Measurements from ENCODE around the gene TBC1D22A.

TBC1D22A gene

DNA sequence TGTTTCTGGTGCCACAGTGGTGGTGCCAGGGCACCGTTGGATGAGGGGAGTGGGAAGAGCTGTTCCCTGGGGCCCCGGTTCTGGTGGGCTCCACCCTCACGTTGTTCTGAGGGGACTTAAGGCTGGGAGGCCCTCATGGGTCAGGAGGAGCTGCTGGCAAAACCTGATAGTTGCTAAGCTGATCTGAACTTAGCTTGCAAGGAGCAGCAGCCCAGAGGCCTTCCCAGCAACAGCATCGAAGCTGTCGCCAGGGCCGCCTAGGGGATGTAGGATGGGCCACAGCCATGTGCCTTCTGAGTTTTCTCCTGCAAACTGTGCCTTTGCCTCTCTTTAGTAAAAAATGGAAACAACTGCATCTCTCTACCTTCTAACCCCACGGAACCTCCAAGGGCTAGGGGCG lies 240.2 kb downstream of the TBC1D22A start:
- no peak for DNase-seq

DNA sequence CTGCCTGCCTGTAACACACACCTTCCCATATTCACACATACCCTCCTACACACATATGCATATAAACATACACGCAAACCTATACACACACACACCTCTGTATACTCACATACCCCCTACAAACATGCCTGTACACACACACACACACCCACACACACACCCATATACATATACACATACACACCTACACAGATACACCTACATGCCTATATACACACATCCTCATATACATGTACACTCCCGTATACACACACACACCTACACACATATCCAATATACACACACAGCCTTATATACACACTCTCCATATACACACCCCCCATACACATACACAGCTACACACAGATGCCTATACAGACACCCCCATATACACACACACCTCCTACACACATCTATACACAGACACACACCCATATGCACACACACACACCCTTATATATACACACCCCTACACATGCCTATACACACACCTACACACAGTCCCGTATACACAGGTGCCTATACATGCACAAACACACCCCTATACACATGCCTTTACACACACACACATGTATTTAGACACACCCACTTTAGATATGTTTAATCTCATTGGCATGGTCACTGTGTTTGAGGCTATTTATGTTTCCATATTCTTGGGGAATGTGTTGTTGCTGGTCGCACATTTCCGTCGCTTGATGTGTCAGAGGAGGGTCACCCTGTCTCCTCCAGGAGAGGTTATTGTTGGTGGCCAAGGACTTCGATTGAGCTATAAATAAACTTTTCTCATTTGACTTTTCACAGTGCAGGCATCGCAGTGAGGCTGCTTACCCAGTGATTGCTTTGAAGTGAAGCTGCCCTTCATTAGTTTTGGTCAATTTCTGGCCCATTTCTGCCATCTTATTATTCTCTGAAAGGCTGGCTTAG lies 243.3 kb downstream of the TBC1D22A start:
- no peak for DNase-seq

DNA sequence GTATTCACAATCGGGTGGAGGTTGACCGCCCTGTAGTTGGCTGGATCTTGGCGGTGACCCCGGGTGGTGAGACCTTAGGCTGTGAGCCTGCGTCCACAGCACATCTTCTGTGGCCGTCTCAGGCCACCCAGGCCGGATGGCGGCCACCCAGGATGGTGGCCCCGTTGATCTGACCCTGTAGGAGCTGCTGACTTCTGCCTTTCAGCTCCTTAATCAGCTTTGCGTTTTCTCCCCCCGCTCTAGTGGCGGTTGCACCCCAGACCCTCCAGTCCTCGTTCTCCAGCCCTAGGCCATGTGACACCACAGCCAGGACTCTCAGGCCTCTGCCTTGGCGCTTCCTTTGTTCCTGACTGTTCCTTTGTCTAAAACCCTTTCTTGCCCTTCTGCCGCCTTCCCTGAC lies 244.0 kb downstream of the TBC1D22A start:
- no peak for DNase-seq

DNA sequence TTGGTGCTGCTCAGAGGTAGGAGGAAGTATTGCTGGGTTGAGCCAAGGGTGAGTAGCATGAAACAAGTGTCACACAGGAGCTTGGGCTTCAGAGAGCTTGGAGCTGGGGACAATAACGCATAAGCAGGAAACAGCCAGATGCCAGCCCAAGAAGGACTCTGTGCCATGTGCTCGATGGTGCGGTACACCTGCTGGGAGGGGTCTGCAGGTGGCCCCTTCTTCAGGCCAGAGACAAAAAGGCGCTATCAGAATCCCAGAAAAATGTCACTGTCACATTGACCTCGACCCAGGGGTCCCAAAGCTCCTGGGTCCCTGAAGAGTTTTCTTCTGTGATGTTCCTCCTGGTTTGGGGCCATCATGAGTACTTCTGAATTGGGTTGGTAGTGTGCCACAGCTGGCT lies 244.4 kb downstream of the TBC1D22A start:
- no peak for DNase-seq

DNA sequence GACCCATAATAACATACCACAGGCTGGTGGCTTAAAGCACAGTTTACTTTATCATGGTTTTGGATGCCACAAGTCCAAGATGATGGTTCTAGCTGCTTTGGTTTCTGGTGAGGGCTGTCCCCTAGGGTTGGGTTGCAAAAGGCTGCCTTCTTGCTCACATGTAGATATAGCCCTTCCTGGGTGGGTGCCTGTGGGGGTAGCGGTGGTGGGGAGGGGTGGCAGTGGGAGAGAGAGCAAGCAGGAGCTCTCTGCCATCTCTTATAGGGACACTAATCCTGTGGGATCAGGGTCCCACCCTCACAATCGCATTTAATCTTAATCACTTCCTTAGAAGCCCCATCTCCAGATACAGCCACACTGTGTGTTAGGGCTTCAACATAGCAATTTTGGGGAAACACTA lies 245.0 kb downstream of the TBC1D22A start:
- DNase-seq, result no peak

DNA sequence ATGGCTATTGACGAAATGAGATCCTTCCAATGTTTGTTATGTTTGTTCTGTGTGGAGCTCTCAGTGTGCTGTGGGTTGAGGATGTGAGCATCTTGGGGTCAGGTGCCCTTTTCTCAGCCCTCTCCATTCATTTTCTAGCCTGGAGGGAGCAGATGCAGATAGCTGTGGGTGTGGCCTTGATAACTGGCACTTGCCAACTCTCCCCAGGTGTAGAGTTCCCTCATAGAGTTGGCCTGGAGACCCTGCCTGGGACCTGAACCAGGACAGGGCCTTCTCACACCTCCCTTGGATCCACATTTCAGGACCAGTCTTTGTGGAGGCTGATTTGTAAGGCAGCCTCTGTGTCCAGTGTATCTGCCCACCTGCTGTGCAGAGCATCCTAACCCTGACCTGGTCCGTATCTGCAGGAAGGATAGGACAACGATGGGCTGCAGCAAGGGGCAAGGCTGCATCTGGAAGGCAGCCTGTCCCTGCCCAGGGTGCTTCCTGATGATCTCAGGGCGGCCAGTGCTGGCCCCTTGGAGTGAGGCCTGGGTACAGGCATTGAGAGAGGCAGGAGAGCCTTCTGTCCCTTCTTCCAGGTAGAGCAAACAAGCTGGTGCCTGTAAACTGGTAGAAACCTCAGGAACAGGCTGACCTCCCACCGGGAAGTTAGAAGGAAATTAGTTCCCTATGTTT lies 245.9 kb downstream of the TBC1D22A start:
- no peak for DNase-seq

DNA sequence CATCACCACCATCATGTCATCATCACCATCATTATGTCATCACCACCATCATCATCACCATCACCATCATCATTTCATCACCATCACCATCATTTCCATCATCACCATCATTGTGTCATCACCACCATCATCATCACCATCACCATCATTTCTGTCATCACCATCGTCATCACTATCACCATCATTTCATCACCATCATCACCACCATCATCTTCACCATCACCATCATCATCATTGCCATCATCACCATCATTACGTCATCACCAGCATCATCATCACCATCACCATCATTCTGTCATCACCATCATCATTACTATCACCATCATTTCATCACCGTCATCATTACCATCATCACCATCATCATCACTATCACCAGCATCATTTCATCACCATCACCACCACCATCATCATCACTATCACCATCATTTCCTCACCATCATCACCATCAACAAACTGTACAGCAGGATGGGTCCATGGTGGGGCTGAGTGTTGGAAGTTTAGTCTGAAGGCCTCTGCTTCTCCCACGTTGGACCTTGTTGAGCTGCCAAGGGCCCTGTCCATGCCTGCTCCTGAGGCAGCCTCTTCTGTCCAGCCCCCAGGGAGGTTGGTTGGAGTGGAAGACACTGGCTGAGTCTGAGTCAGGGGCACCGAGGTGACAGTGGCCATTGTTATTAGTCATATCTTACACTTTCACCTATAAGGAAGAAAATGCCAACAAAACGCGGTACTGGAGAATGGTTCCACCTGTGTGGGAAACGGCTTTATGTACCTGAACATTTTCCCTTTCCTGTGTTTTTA lies 247.1 kb downstream of the TBC1D22A start:
- DNase-seq, result no peak

DNA sequence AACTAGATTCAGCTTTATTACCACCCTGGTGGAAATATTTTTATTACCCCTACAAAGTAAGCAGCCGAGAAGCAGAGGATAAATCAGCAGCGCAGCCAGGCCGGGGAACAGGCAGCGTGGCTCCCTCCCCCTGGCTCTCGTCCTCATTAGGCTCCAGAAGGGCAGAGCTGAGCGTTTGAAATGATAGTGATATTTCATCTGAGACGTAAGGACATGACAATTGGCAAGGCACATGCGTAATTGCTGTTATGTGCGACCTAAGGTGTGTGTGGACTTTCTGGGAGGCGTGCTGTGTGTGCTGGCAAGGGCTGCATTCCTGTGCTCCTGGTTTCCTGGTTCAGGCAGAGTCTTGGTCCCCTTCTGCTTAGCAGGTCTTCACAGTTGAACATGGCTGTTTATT lies 247.8 kb downstream of the TBC1D22A start:
- no peak for DNase-seq

DNA sequence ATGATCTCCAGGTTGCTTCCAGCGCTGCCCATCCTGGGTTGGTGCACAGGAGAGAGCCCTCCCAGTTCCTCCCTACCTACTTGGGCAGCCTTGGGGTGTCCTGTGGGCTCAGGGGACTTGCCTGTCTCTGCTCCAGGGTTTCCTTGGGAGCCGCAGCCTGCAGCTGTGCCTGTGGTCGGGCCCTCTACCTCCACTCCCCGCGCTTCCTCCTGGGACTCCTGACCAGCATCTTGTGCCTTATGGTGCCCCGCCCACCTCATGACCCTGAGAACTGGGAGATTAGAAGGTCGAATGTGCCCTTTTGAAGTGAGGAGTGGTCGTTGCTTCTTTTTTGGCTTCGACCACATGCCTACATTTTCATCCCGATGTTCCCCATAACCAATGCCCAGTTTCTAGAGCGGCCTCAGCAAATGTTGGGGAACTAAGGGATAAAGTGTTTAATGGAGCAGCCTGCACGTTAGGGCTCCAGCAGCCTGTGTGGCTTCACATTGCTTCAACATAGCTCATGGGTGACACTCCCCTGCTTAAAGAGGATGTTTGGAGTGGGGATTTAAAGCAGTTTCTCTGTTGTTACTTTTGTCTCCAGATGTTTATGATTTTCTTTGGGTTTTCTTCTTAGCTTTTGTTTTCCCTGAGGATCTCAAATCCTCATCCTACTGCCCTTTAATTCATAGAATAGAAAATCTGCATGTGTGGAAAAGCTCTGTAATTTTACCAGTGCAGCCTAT lies 248.8 kb downstream of the TBC1D22A start:
- DNase-seq, result no peak

DNA sequence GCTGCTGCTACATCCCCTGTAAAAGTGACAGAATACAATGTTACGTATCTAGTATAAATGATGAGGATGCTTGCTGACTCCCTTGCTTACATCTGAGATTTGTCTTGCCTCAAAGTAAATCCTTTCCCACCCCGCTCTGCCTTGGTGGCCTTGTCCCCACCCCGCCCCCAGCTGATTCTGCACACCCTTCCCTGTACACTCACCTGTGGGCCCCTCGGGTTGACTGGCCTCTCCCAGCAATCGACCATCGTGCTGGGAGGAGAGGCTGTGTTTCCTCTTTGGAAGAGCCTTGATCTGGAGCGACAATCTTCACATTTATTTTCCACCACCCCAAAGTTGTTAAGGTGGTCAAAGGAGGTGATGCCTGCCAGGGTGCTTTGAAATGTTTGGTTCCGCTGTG lies 249.4 kb downstream of the TBC1D22A start:
- no peak for DNase-seq

DNA sequence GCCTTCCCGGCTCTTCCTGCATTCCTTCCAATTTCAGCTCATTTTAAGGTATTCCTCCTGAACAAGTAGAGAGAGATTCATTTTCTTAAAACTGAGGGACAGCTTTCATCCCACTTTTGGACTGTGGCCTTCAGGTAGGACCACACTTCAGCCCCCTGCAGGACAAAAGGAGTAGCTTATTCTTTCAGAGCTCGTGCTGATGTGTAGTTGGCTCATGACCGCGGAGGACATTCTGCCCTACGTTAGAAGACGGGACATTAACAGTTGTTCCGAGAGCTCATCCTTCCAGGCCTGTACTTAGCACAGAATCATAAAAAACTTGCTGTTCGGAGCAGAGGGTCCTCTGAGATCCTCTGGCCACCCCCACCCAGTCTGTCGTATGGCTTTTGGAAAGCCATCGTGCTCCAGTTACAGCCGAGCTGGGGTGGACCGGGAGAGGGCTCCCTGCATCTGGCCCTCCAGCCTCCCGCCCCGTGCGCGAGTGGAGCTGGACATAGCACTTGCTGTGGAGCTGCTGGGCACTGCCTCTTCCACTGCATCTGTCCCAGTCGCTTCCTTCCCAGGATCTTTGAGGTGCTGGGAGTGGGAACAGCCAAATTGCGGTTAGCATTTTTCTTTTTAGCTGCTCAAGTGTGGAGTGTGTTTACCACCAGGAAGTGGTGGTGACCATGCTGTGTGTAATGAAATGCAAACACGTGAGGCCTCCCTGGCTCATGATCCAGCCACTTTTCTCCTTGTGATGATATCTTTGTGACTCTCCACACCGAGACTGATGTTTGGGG lies 250.3 kb downstream of the TBC1D22A start:
- no peak for DNase-seq

DNA sequence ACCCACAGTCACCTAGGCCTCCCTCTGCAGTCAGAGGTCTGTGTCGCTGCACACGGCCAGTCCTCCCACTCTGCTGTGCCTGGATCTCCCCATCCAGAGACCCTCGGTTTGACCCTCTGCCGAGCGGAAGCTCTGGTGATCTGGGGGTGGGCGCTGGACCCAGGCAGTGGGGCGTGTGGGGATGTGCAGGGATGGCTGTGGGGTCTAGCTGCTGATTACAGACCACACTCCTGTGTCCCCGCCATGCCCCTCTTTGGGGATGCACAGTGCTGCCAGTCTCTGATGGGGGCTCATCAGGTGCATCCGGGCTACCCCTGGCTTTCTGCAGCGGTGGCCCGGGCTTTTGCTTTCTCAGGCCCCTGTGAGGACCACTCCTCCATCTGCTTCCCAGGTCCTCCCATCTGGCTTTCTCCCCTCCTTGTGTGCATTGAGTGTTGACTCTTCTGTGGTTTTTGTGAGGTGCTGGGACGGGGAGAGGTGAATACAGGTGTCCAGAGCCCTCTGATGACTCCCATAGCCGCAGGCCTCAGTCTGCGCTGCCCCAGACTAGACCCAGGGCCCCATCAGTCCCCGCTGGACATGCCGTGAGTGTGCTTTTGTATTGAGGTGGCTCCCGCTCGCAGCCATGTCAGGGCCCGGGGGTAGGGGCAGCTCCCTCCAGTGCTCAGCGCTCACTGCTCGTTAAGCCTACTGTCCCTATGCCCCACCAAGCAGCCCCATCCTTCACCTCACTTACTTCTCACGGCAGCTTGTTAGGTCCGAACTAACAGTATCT lies 251.6 kb downstream of the TBC1D22A start:
- DNase-seq, result no peak

DNA sequence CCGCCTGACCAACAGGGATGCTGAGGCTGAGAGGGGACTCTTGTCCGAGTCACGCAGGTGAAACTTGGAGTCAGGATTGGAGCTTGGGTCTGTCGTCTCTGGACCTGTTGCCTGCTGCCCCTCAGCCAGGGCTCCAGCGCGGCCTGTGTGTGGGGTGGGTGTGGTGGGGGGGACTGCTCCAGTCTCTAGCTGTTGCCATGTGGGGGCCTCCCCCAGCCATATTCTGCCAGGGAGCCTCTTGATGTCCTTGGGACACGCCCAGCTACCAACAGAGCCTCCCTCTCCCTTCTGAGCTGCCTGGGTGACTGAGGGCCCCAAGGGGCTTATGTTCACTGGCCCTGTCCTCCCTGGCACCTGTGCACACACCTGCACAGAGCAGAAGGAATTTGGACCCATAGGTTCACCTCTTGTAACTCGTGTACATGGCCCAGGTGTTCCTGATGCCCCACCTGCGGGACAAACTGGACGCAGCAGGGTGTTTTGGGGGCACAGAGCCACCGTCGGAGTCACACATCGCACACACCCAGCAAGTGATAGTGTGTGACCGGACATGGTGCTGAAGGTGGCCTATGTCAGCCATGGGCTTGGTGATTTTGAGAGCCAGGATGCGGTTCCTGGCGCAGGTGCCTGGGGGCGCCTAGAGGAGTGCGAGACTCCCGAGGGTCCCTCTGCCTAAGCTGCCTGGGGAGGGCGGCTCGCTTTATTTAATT lies 252.3 kb downstream of the TBC1D22A start:
- no peak for DNase-seq

DNA sequence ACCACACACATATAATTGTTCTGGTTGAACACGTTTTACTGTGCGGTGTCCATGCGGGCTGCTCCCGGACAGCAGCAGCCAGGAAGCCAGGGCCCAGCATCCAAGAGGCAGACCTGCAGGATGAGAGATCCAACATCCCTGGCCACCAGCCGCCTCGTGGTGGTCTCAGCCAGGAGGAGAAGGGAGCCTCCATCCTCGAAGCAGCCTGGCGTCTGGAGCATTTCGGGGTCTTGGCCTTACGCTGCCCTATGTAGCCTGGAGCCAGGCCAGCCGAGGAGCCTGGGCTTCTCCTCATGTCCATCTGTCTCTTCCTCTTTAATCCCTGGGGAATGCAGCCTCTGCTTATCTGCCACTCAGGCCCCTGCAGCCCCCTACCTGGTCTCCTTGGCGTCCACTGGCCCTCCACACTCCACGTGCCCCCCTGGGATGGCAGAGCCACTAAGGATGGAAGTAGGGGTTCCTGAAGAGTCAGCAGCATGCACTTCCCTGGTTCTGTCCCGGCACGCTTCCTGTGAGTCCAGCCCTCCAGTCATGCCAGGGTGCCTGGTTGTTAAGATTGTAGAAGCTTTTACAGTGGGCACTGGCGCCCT lies 253.2 kb downstream of the TBC1D22A start:
- DNase-seq, result no peak

DNA sequence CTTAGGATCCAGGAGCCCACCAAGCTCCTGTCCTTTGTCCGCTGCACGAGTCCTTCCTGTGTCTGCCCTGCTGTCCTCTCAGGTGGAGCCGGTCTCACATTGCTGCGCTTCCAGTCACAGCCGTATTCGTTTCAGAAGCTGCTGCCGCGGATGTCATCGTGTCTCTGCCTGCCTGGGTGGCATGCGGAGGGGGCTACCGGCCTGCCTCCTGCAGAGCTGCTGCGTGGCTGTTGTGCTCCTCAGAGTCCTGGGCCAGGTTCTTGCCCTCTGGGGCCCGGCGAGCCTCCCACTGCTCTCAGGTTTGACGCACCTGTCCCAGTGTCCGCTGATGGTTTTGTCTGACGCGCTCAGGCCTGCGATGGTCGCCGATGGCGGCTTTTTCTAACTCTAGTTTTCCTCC lies 254.2 kb downstream of the TBC1D22A start:
- DNase-seq, result no peak

DNA sequence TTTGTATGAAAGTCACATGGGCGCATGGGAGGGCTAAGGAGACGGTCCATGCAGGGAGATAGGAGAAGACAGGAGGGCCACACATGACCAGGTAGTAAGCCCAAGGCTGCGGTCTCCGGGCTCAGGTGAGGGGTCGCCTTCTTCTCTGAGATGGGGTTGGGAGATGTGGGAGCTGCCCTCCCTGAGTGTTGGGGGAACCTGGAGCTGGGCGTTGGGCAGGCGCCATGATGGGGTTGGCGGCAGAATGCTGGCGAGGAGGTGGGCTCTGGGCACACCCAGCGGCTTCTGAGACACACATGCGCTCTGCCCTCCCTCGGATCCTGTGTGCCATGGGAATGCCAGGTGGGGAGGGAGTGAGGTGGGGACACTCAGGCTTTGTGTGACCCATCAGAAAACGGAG lies 254.8 kb downstream of the TBC1D22A start:
- no peak for DNase-seq

DNA sequence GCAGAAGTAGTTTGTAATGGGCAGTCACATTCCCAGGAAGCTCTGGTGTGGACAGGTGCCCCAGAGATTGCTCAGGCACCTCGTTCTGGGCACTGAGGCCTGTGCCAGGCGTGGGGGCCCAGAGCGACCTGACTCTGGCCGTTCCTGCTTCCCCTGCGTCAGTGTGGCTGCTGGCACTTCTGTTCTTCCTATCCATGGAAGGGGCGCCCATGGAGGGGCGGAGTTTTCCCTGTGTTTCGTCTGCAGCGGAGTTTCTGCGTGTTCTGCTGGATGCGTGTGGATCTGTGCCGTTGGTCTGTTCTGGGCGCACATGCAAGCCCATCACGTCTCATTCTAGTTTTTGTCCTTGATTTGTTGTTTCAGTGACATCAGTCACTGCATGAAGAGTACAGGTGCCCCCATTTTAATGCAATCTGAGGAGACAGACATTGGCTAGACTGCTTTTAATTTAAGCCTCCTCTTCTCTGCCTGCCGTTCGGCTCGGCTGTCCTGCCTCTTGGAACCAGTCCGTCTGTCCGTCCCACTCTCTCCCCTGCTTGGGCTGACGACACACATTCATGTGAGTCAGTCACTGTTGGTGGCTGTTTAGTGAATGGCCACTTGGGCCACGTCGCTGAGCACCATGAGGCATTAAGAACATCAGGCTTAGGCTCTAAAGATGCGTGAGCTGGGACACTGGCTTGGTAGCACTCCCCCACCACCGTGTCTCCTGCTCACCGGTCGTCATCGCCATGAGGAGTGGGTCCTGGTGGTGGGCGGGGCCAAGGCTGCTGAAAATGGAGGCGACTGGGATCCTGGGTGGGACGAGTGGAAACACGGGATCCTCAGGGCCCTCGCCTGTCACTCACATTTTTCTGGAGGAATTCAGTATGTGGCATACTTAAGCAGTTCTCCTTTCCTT lies 255.8 kb downstream of the TBC1D22A start:
- no peak for DNase-seq

DNA sequence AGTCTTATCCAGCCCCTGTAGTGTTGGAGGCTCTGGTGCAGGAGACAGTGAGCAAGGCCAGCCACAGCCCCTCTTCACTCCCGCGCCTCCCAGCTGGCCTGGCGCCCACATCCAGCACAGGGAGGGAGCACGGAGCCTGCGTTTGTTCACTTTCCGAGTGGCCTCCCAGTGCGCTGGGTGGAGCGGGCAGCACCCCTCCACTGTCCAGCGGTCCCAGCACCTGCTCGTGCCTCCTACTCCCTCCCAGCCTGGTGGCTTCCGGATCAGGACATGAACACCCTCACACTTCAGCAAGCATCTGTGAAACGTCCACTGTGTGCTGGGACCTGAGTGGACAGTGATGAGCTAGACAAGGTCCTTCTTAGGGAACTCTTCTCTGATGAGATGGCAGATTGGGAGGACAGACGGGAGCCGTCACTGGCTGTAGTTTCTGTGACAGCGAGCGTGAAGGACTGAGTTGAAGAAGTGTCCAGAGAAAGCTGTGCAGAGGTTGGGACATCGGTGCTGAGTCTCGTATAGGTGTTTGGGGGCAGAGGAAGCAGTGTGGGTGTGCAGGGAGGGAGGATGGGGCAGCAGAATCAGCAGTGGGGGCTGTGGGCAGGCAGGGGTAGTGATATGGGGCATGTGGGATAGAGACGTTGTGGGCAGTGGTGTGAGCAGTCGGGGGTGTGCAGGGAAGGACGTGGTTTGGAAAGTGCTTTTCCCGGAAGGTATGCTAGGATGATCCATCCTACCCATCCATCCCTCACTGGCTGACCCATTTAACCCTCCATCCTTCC lies 256.8 kb downstream of the TBC1D22A start:
- DNase-seq, result no peak
